Measurements from ENCODE around the gene KDM6A. TPM values are rescaled to one million over a fixed set of nuclear protein-coding genes. Genes with fewer than 3 reads are reported as not detected.
"Not testable (repeated sequence)": the region's sequence is repeated elsewhere in the genome, so short reads cannot be mapped to it uniquely, and the experiment has no call there.

KDM6A gene
- total RNA-seq, 1 experiment from 2014 or later, result 40.9 TPM

DNA sequence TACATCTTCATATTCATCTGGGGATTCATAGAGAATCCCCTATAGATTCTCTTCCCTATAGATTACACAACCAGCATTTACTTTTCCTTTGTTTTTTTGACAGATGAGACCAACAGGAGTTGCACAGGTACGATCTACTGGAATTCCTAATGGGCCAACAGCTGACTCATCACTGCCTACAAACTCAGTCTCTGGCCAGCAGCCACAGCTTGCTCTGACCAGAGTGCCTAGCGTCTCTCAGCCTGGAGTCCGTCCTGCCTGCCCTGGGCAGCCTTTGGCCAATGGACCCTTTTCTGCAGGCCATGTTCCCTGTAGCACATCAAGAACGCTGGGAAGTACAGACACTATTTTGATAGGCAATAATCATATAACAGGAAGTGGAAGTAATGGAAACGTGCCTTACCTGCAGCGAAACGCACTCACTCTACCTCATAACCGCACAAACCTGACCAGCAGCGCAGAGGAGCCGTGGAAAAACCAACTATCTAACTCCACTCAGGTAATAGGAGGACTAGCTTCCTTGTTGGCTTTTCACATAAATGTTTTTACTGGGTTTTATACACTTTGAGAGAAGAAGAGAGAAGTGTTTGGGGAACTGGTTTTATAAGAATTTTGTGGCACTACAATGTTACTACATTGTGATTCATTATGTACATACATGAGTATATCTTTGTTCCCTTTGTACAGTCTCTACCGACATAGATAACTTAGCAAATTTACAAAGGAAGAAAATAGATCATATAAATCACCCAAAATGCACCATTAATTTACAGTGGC, 190.5 kb downstream of the KDM6A start:
- POLR2A ChIA-PET (ENCODE audit: low non-redundant PET), result no interaction called here
- H3K36me3 ChIP-seq (ENCODE audit: insufficient read depth, low read length, poor library complexity, severe bottlenecking), result peaks cover 46% of the 10 kb centered on the region
- H3K27me3 ChIP-seq (replicated peaks; ENCODE audit: insufficient read depth, low read depth, low read length, poor library complexity), result no peaks in the 10 kb centered on the region
- no peak overlapping the region for H3K27ac ChIP-seq (ENCODE audit: low read depth, low read length, poor library complexity, severe bottlenecking)
- TF ChIP-seq EZH2 (IDR thresholded peaks at IDR 0.05; ENCODE audit: borderline replicate concordance, low read depth, low read length, poor library complexity, severe bottlenecking), result no peak
- TF ChIP-seq, protein P1, sequence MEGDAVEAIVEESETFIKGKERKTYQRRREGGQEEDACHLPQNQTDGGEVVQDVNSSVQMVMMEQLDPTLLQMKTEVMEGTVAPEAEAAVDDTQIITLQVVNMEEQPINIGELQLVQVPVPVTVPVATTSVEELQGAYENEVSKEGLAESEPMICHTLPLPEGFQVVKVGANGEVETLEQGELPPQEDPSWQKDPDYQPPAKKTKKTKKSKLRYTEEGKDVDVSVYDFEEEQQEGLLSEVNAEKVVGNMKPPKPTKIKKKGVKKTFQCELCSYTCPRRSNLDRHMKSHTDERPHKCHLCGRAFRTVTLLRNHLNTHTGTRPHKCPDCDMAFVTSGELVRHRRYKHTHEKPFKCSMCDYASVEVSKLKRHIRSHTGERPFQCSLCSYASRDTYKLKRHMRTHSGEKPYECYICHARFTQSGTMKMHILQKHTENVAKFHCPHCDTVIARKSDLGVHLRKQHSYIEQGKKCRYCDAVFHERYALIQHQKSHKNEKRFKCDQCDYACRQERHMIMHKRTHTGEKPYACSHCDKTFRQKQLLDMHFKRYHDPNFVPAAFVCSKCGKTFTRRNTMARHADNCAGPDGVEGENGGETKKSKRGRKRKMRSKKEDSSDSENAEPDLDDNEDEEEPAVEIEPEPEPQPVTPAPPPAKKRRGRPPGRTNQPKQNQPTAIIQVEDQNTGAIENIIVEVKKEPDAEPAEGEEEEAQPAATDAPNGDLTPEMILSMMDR (conservative IDR thresholded peaks at IDR 0.05; ENCODE audit: low read depth, low read length), result no peak
- BruUV-seq (replicated peaks), result no TSS peak
- DNase-seq (ENCODE audit: low spot score), result no peak
- H3K9me3 ChIP-seq (ENCODE audit: low read depth, low read length, poor library complexity, severe bottlenecking), result no peaks in the 10 kb centered on the region
- H3K4me3 ChIP-seq (ENCODE audit: low read depth, low read length, poor library complexity, severe bottlenecking), result no peak overlapping the region
- H3K4me1 ChIP-seq (ENCODE audit: insufficient read depth, low read length, poor library complexity, severe bottlenecking), result peaks cover 10% of the 10 kb centered on the region
- CTCF ChIA-PET, result no interaction called here
- intact Hi-C loops (cut with micrococcal nuclease; ENCODE audit: unreplicated experiment), result no loop called here

DNA sequence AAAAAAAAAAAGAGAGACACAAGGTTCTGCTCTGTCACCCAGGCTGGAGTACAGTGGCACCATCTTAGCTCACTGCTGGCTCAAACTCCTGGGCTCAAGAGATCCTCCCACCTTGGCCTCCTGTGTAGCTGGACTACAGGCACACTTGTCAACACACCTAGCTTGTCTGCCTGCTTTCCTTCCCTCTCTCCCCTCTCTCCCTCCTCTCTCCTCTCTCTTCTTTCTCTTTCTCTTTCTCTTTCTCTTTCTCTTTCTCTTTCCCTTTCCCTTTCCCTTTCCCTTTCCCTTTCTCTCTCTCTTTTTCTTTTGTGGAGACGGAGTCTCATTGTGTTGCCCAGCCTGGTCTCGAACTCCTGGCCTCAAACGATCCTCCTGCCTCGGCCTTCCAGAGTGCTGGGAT, 195.6 kb downstream of the KDM6A start:
- H3K4me1 ChIP-seq (ENCODE audit: insufficient read depth, low read length, poor library complexity, severe bottlenecking), result peaks cover 14% of the 10 kb centered on the region
- ChIA-PET POLR2A (ENCODE audit: low non-redundant PET) (no interaction called here), CTCF (interaction anchor here (0.6 kb wide), 1 partner anchor 121 kb away, joined by 3 read pairs; no protein-coding TSS in a partner anchor)
- no peak overlapping the region for H3K27ac ChIP-seq (ENCODE audit: low read depth, low read length, poor library complexity, severe bottlenecking)
- H3K36me3 ChIP-seq (ENCODE audit: insufficient read depth, low read length, poor library complexity, severe bottlenecking), result peaks cover 28% of the 10 kb centered on the region
- BruUV-seq (replicated peaks), result no TSS peak
- no peaks in the 10 kb centered on the region for H3K27me3 ChIP-seq (replicated peaks; ENCODE audit: insufficient read depth, low read depth, low read length, poor library complexity)
- no peak for DNase-seq (ENCODE audit: low spot score)
- TF ChIP-seq EZH2 (IDR thresholded peaks at IDR 0.05; ENCODE audit: borderline replicate concordance, low read depth, low read length, poor library complexity, severe bottlenecking), result no peak
- TF ChIP-seq, protein P1 (conservative IDR thresholded peaks at IDR 0.05; ENCODE audit: low read depth, low read length), result no peak
- no peak overlapping the region for H3K4me3 ChIP-seq (ENCODE audit: low read depth, low read length, poor library complexity, severe bottlenecking)
- H3K9me3 ChIP-seq (ENCODE audit: low read depth, low read length, poor library complexity, severe bottlenecking), result no peaks in the 10 kb centered on the region
- intact Hi-C loops (cut with micrococcal nuclease; ENCODE audit: unreplicated experiment), result no loop called here

DNA sequence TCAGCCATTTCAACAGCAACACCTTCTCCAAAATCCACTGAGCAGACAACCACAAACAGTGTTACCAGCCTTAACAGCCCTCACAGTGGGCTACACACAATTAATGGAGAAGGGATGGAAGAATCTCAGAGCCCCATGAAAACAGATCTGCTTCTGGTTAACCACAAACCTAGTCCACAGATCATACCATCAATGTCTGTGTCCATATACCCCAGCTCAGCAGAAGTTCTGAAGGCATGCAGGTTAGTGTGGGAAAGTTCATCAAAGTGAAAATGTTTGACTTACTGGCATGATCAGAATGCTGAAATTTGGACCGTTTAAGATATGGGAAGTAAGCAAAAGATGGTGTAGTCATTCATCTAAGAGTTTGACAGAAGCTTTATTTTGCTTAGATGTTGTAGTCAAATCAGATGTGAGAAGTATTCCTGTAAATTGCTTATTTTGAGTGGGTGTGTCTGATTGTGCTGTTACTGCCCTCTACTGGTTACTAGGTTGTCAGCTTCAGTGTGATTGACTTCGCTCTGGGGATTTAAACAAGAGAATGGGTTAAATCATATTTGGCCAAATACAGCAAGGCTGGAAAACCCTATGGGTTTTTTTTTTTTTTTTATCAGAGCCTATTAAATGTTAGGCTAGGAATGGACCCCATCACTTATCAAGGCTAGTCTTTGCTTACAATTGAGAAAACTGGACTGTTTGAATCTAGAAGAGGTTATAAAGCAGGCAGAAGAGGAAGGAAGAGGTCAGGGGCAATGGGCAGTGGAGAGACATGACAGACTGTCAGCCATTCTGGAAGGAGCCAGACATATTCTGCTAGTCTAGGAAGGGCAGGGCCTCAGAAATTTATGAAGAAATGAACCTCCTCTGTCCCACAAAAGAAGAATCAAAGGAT, 197.4 kb downstream of the KDM6A start:
- Histone ChIP-seq H3K4me1 (ENCODE audit: insufficient read depth, low read length, poor library complexity, severe bottlenecking) (peaks cover 14% of the 10 kb centered on the region), H3K4me3 (ENCODE audit: low read depth, low read length, poor library complexity, severe bottlenecking) (no peak overlapping the region), H3K9me3 (ENCODE audit: low read depth, low read length, poor library complexity, severe bottlenecking) (no peaks in the 10 kb centered on the region), H3K36me3 (ENCODE audit: insufficient read depth, low read length, poor library complexity, severe bottlenecking) (peaks cover 19% of the 10 kb centered on the region), H3K27me3 (replicated peaks; ENCODE audit: insufficient read depth, low read depth, low read length, poor library complexity) (no peaks in the 10 kb centered on the region), H3K27ac (ENCODE audit: low read depth, low read length, poor library complexity, severe bottlenecking) (no peak overlapping the region)
- CTCF ChIA-PET, result interaction anchor here (0.6 to 0.7 kb wide), 2 partner anchors 51 to 492 kb away, joined by 3 to 4 read pairs; no protein-coding TSS in a partner anchor
- no TSS peak for BruUV-seq (replicated peaks)
- intact Hi-C loops (cut with micrococcal nuclease; ENCODE audit: unreplicated experiment), result loop anchor here (5.0 kb wide), 1 partner anchor 198 kb away; the partner anchor contains the start of gene KDM6A
- DNase-seq (ENCODE audit: low spot score), result peak; percentile 77
- POLR2A ChIA-PET (ENCODE audit: low non-redundant PET), result interaction anchor here (0.7 to 0.8 kb wide), 2 partner anchors 15 to 112 kb away, joined by 4 to 11 read pairs; no protein-coding TSS in a partner anchor
- TF ChIP-seq, protein P1 (conservative IDR thresholded peaks at IDR 0.05; ENCODE audit: low read depth, low read length), result peak; percentile 88
- no peak for TF ChIP-seq EZH2 (IDR thresholded peaks at IDR 0.05; ENCODE audit: borderline replicate concordance, low read depth, low read length, poor library complexity, severe bottlenecking)

DNA sequence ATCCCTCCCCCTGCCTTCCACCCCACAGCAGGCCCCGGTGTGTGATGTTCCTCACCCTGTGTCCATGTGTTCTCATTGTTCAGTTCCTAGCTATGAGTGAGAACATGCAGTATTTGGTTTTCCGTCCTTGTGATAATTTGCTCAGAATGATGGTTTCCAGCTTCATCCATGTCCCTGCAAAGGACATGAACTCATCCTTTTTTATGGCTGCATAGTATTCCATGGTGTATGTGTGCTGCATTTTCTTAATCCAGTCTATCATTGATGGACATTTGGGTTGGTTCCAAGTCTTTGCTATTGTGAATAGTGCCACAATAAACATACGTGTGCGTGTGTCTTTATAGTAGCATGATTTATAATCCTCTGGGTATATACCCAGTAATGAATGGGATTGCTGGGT, 200.0 kb downstream of the KDM6A start:
- CTCF ChIA-PET; H3K27me3 ChIP-seq (replicated peaks; ENCODE audit: insufficient read depth, low read depth, low read length, poor library complexity); H3K27ac ChIP-seq (ENCODE audit: low read depth, low read length, poor library complexity, severe bottlenecking); H3K4me3 ChIP-seq (ENCODE audit: low read depth, low read length, poor library complexity, severe bottlenecking); DNase-seq (ENCODE audit: low spot score); BruUV-seq (replicated peaks); H3K9me3 ChIP-seq (ENCODE audit: low read depth, low read length, poor library complexity, severe bottlenecking); H3K4me1 ChIP-seq (ENCODE audit: insufficient read depth, low read length, poor library complexity, severe bottlenecking); POLR2A ChIA-PET (ENCODE audit: low non-redundant PET): not testable (repeated sequence)
- peaks cover 19% of the 10 kb centered on the region for H3K36me3 ChIP-seq (ENCODE audit: insufficient read depth, low read length, poor library complexity, severe bottlenecking)
- intact Hi-C loops (cut with micrococcal nuclease; ENCODE audit: unreplicated experiment), result loop anchor here (5.0 kb wide), 1 partner anchor 201 kb away; the partner anchor contains the start of gene KDM6A

Data from A673 (cell line).